HEK293 (cell line): Measurements from ENCODE around the gene TMEM150B.

Experiments used
- CTCF ChIA-PET: fragments of 350-600 bp; formaldehyde crosslinking; extraction: SDS; loops from one replicate; lab custom pipeline; 2021; ENCODE audit warnings: antibody characterized with exemption; lab: Yijun Ruan, JAX
- POLR2A ChIA-PET: fragments of 300-600 bp; formaldehyde crosslinking; extraction: SDS; loops from one replicate; lab custom pipeline; 2020; ENCODE audit warnings: antibody characterized with exemption, inconsistent platforms; lab: Yijun Ruan, JAX
- H3K27ac ChIP-seq: fragments of 200-500 bp; sonication (Bioruptor generic); 2 replicates; pipeline ENCODE4 v1.5.1; 2014; ENCODE audit warnings: low read depth, low read length, control low read depth, inconsistent platforms; ENCODE audit errors: extremely low read depth
- H3K36me3 ChIP-seq, 2 experiments: fragments of 200-500 bp in 1 of 2; sonication (Bioruptor generic) in 1 of 2; 1 replicate in 1 of 2; 2 replicates in 1 of 2; pipeline ENCODE4 v1.5.1; 2014 to 2017; ENCODE audit warnings: inconsistent platforms in 2 of 2, low read length in 2 of 2; ENCODE audit not compliant: control insufficient read depth in 2 of 2, insufficient read depth in 1 of 2
- H3K4me1 ChIP-seq: fragments of 200-500 bp; sonication (Bioruptor generic); 2 replicates; pipeline ENCODE4 v1.5.1; 2014; ENCODE audit warnings: mild to moderate bottlenecking, low read length, inconsistent platforms; ENCODE audit not compliant: control insufficient read depth, insufficient read depth
- H3K4me3 ChIP-seq: 2 replicates; pipeline ENCODE4 v1.5.1; 2011; ENCODE audit warnings: low read depth, mild to moderate bottlenecking, control low read depth, low read length, moderate library complexity
- H3K9me3 ChIP-seq: fragments of 200-500 bp; sonication (Bioruptor generic); 2 replicates; pipeline ENCODE4 v1.5.1; 2014; ENCODE audit warnings: low read depth, low read length, inconsistent platforms; ENCODE audit not compliant: control insufficient read depth, insufficient read depth
- BCL11B ChIP-seq: fragments of 450-650 bp; formaldehyde crosslinking; IDR thresholded peaks from 2 replicates; pipeline ENCODE4 v1.5.1; 2016; ENCODE audit warnings: low read depth, missing biosample characterization, missing genetic modification characterization
- HOXC10 ChIP-seq: sonication (generic); formaldehyde crosslinking; IDR thresholded peaks from 2 replicates; pipeline ENCODE4 v1.8.1; 2023; ENCODE audit warnings: mild to moderate bottlenecking, missing genetic modification reagents
- IKZF3 ChIP-seq: fragments of 450-650 bp; IDR thresholded peaks from 2 replicates; pipeline ENCODE4 v1.5.0; 2018; ENCODE audit warnings: missing biosample characterization, mild to moderate bottlenecking, missing genetic modification characterization, moderate library complexity
- KLF9 ChIP-seq: fragments of 450-650 bp; formaldehyde crosslinking; IDR thresholded peaks from 2 replicates; pipeline ENCODE4 v1.5.1; 2016; ENCODE audit warnings: missing biosample characterization, missing genetic modification characterization, low read depth
- OVOL3 ChIP-seq: fragments of 450-650 bp; formaldehyde crosslinking; IDR thresholded peaks from 2 replicates; pipeline ENCODE4 v1.5.1; 2016; ENCODE audit warnings: missing biosample characterization, missing genetic modification characterization
- PBX3 ChIP-seq: sonication (generic); formaldehyde crosslinking; IDR thresholded peaks from 2 replicates; pipeline ENCODE4 v1.8.1; 2022; ENCODE audit warnings: mild to moderate bottlenecking, moderate library complexity, missing genetic modification reagents
- PRDM6 ChIP-seq: fragments of 450-650 bp; formaldehyde crosslinking; IDR thresholded peaks from 2 replicates; pipeline ENCODE4 v1.5.1; 2017; ENCODE audit warnings: missing biosample characterization, missing genetic modification characterization
- TCF7L2 ChIP-seq: IDR thresholded peaks from 2 replicates; pipeline ENCODE4 v1.6.1; 2011; ENCODE audit warnings: low read depth, mild to moderate bottlenecking, inconsistent platforms, low read length, moderate library complexity, borderline replicate concordance
- TSHZ1 ChIP-seq: fragments of 450-650 bp; formaldehyde crosslinking; IDR thresholded peaks from 2 replicates; pipeline ENCODE4 v1.5.1; 2016; ENCODE audit warnings: missing biosample characterization, missing genetic modification characterization, borderline replicate concordance
- ZBTB17 ChIP-seq: fragments of 450-650 bp; formaldehyde crosslinking; IDR thresholded peaks from 2 replicates; pipeline ENCODE4 v1.5.1; 2016; ENCODE audit warnings: missing biosample characterization, missing genetic modification characterization
- ZFP3 ChIP-seq: fragments of 450-650 bp; formaldehyde crosslinking; IDR thresholded peaks from 2 replicates; pipeline ENCODE4 v1.5.1; 2016; ENCODE audit warnings: low read depth, missing biosample characterization, missing genetic modification characterization
- ZNF114 ChIP-seq: fragments of 450-650 bp; formaldehyde crosslinking; IDR thresholded peaks from 2 replicates; pipeline ENCODE4 v1.5.0; 2017; ENCODE audit warnings: missing biosample characterization, missing genetic modification characterization
- ZNF155 ChIP-seq: fragments of 450-650 bp; formaldehyde crosslinking; IDR thresholded peaks from 2 replicates; pipeline ENCODE4 v1.5.1; 2016; ENCODE audit warnings: missing biosample characterization, missing genetic modification characterization
- ZNF239 ChIP-seq: fragments of 450-650 bp; formaldehyde crosslinking; IDR thresholded peaks from 2 replicates; pipeline ENCODE4 v1.5.1; 2016; ENCODE audit warnings: missing biosample characterization, missing genetic modification characterization
- ZNF362 ChIP-seq: fragments of 450-650 bp; formaldehyde crosslinking; IDR thresholded peaks from 2 replicates; pipeline ENCODE4 v1.5.1; 2016; ENCODE audit warnings: missing biosample characterization, missing genetic modification characterization
- ZNF449 ChIP-seq: fragments of 450-650 bp; formaldehyde crosslinking; IDR thresholded peaks from 2 replicates; pipeline ENCODE4 v1.5.1; 2017; ENCODE audit warnings: missing biosample characterization, mild to moderate bottlenecking, missing genetic modification characterization, moderate library complexity
- ZNF549 ChIP-seq: fragments of 450-650 bp; IDR thresholded peaks from 2 replicates; pipeline ENCODE4 v1.5.1; 2018; ENCODE audit warnings: missing biosample characterization, missing genetic modification characterization, mild to moderate bottlenecking, inconsistent platforms, moderate library complexity
- ZNF596 ChIP-seq: fragments of 450-650 bp; IDR thresholded peaks from 2 replicates; pipeline ENCODE4 v1.5.0; 2018; ENCODE audit warnings: missing biosample characterization, mild to moderate bottlenecking, missing genetic modification characterization, moderate library complexity
- ZNF664 ChIP-seq: fragments of 450-650 bp; formaldehyde crosslinking; IDR thresholded peaks from 2 replicates; pipeline ENCODE4 v1.5.1; 2016; ENCODE audit warnings: missing biosample characterization, missing genetic modification characterization
- ZSCAN18 ChIP-seq: fragments of 450-650 bp; formaldehyde crosslinking; IDR thresholded peaks from 2 replicates; pipeline ENCODE4 v1.5.1; 2016; ENCODE audit warnings: missing biosample characterization, missing genetic modification characterization

Gene TMEM150B

GRCh38 chr19:55314396-55314795 lies 10.7 kb downstream of the TMEM150B start:
- CTCF ChIA-PET: interaction anchor here (5.7 kb wide), 1 partner anchor 12 kb away, joined by 45 read pairs; no protein-coding TSS in a partner anchor
- Histone ChIP-seq H3K9me3 (no peaks in the 10 kb centered on the region), H3K36me3 (peaks cover 0 to 16% of the 10 kb centered on the region in 2 experiments; a peak in 2 of 3 replicates), H3K27ac (0 out of 2 replicates have a peak overlapping the region, but pooled peaks have one; percentile 5), H3K4me3 (no peak overlapping the region), H3K4me1 (no peaks in the 10 kb centered on the region)
- POLR2A ChIA-PET: interaction anchor here (1.3 kb wide), 2 partner anchors 93 to 134 kb away, joined by 3 to 4 read pairs; partner anchors contain the start of genes SYT5 and UBE2S
- TF ChIP-seq BCL11B (tag by site-specific recombination) (no peak), ZNF596 (tag by site-specific recombination) (no peak), OVOL3 (no peak), PRDM6 (tag by site-specific recombination) (no peak), ZNF664 (tag by site-specific recombination) (no peak), ZFP3 (no peak), IKZF3 (tag by site-specific recombination) (no peak), HOXC10 (CRISPR knock-in tag) (no peak), KLF9 (tag by site-specific recombination) (no peak), ZNF155 (tag by site-specific recombination) (no peak), ZBTB17 (no peak), ZSCAN18 (tag by site-specific recombination) (no peak), ZNF449 (tag by site-specific recombination) (no peak), ZNF362 (tag by site-specific recombination) (no peak)

GRCh38 chr19:55312621-55313512 lies 12.3 kb downstream of the TMEM150B start:
- Histone ChIP-seq H3K36me3 (peaks cover 5 to 29% of the 10 kb centered on the region in 2 experiments), H3K27ac (no peak overlapping the region), H3K9me3 (no peaks in the 10 kb centered on the region), H3K4me3 (no peak overlapping the region), H3K4me1 (no peaks in the 10 kb centered on the region)
- ChIA-PET CTCF (interaction anchor here (1.1 to 5.7 kb wide), 2 partner anchors 11 to 105 kb away, joined by 5 to 45 read pairs; no protein-coding TSS in a partner anchor), POLR2A (interaction anchor here (0.7 to 1.4 kb wide), 6 partner anchors 9 to 133 kb away, joined by 3 to 4 read pairs (median 4); partner anchors contain the start of genes KMT5C, SYT5 and UBE2S)
- TF ChIP-seq ZNF549 (tag by site-specific recombination): no peak
- TF ChIP-seq ZNF239: no peak
- no peak for TF ChIP-seq TSHZ1 (tag by site-specific recombination)
- TF ChIP-seq ZNF114: no peak
- no peak for TF ChIP-seq PBX3 (CRISPR knock-in tag)
- no peak for TF ChIP-seq TCF7L2
- no peak for TF ChIP-seq ZNF449 (tag by site-specific recombination)
